Caco-2 (cell line): ENCODE results near the gene SLC2A13. TPM values are rescaled to one million over a fixed set of nuclear protein-coding genes. Genes with fewer than 3 reads are reported as not detected.

Source experiments
- BruUV-seq: library from RNA; stranded (reverse); fragments of 400-500 nt; replicated peaks from 2 replicates; lab custom pipeline; 2021; lab: Mats Ljungman, UMichigan
- CTCF ChIA-PET: fragments of 300-600 bp; sonication (Branson Sonifier 250); formaldehyde crosslinking; loops from one replicate; lab custom pipeline; 2022; ENCODE audit warnings: antibody characterized with exemption; lab: Charles Lee
- POLR2A ChIA-PET: fragments of 300-600 bp; sonication (Branson Sonifier 250); formaldehyde crosslinking; loops from one replicate; lab custom pipeline; 2022; ENCODE audit warnings: antibody characterized with exemption; lab: Charles Lee
- DNase-seq, 2 experiments: peaks; one replicate each; pipeline versions ENCODE4 v3.0.0 to v3.0.0-alpha.2; 2020 to 2022
- H3K27me3 ChIP-seq: replicated peaks from 2 replicates; pipeline ENCODE4 v1.6.0; 2011; ENCODE audit warnings: low read length; ENCODE audit not compliant: control insufficient read depth, insufficient read depth
- H3K36me3 ChIP-seq: 2 replicates; pipeline ENCODE4 v1.5.1; 2011; ENCODE audit warnings: low read length; ENCODE audit not compliant: control insufficient read depth, insufficient read depth
- H3K4me1 ChIP-seq: fragments of 250-450 bp; sonication (Bioruptor Pico); 2 replicates; pipeline ENCODE4 v1.5.1; 2020; ENCODE audit warnings: mild to moderate bottlenecking
- H3K4me3 ChIP-seq: 2 replicates; pipeline ENCODE4 v1.5.1; 2011; ENCODE audit warnings: low read depth, mild to moderate bottlenecking, control low read depth, low read length
- H3K9me3 ChIP-seq: fragments of 250-450 bp; sonication (Bioruptor Pico); 2 replicates; pipeline ENCODE4 v1.5.1; 2020; ENCODE audit warnings: mild to moderate bottlenecking, moderate library complexity
- H3K27ac Mint-ChIP-seq: one replicate; pipeline ENCODE4 v1.8.0; 2022; ENCODE audit warnings: mixed read lengths; ENCODE audit not compliant: unreplicated experiment
- H3K27me3 Mint-ChIP-seq: one replicate; pipeline ENCODE4 v1.8.0; 2022; ENCODE audit warnings: mixed read lengths; ENCODE audit not compliant: insufficient read depth, unreplicated experiment
- H3K36me3 Mint-ChIP-seq: one replicate; pipeline ENCODE4 v1.8.0; 2022; ENCODE audit warnings: mild to moderate bottlenecking, mixed read lengths; ENCODE audit not compliant: insufficient read depth, unreplicated experiment
- H3K4me1 Mint-ChIP-seq: one replicate; pipeline ENCODE4 v1.8.0; 2022; ENCODE audit warnings: low read depth, mixed read lengths; ENCODE audit not compliant: unreplicated experiment
- H3K4me3 Mint-ChIP-seq: one replicate; pipeline ENCODE4 v1.8.0; 2022; ENCODE audit warnings: mild to moderate bottlenecking, moderate library complexity, mixed read lengths; ENCODE audit not compliant: unreplicated experiment
- H3K9me3 Mint-ChIP-seq: one replicate; pipeline ENCODE4 v1.8.0; 2022; ENCODE audit warnings: mixed read lengths; ENCODE audit not compliant: unreplicated experiment
- CTCF ChIP-seq, 2 experiments: fragments of 200-600 bp in 1 of 2; IDR thresholded peaks; 1 replicate in 1 of 2; 2 replicates in 1 of 2; pipeline versions ENCODE4 v1.5.1 to v1.8.0; 2011 to 2022; ENCODE audit warnings: antibody characterized with exemption in 1 of 2, control low read depth in 1 of 2, inconsistent platforms in 1 of 2, low read depth in 1 of 2, low read length in 1 of 2, mild to moderate bottlenecking in 1 of 2, moderate library complexity in 1 of 2; ENCODE audit not compliant: insufficient read depth in 1 of 2, severe bottlenecking in 1 of 2, unreplicated experiment in 1 of 2
- intact Hi-C: fragments of 100-400 bp; cut with micrococcal nuclease; formaldehyde crosslinking; loops from one replicate; pipeline ENCODE4 v1.10.0; 2022; ENCODE audit not compliant: unreplicated experiment
- total RNA-seq: library from RNA; stranded (reverse); gene quantifications from 2 replicates; pipeline ENCODE4 v1.2.3, GENCODE V29; 2022

SLC2A13 gene
- total RNA-seq, 1 experiment from 2014 or later: 3.0 TPM

GRCh38 chr12:39777465-39777864, 328.4 kb downstream of the SLC2A13 start:
- Mint-ChIP-seq H3K9me3 (no peaks in the 10 kb centered on the region), H3K27ac (no peak overlapping the region), H3K27me3 (no peaks in the 10 kb centered on the region), H3K4me1 (no peaks in the 10 kb centered on the region), H3K4me3 (no peak overlapping the region), H3K36me3 (no peaks in the 10 kb centered on the region)
- no peak for DNase-seq
- no TSS peak for BruUV-seq
- Histone ChIP-seq H3K36me3 (no peaks in the 10 kb centered on the region), H3K27me3 (no peaks in the 10 kb centered on the region), H3K9me3 (no peaks in the 10 kb centered on the region), H3K4me3 (no peak overlapping the region), H3K4me1 (no peaks in the 10 kb centered on the region)
- POLR2A ChIA-PET: no interaction called here
- intact Hi-C loops: no loop called here
- no peak for TF ChIP-seq CTCF (IDR thresholded peaks at IDR 0.05; ENCODE audit: insufficient read depth in 1 of 2, low read depth in 1 of 2, low read length in 1 of 2, severe bottlenecking in 1 of 2, unreplicated experiment in 1 of 2)
- CTCF ChIA-PET: no interaction called here

GRCh38 chr12:39773266-39773665, 332.6 kb downstream of the SLC2A13 start:
- ChIA-PET CTCF (no interaction called here), POLR2A (no interaction called here)
- H3K4me3 ChIP-seq: no peak overlapping the region
- H3K4me1 ChIP-seq: no peaks in the 10 kb centered on the region
- Mint-ChIP-seq H3K36me3 (no peaks in the 10 kb centered on the region), H3K9me3 (no peaks in the 10 kb centered on the region), H3K4me3 (no peak overlapping the region), H3K4me1 (no peaks in the 10 kb centered on the region), H3K27me3 (peaks cover 3% of the 10 kb centered on the region), H3K27ac (no peak overlapping the region)
- DNase-seq: no peak
- TF ChIP-seq CTCF (IDR thresholded peaks at IDR 0.05; ENCODE audit: insufficient read depth in 1 of 2, low read depth in 1 of 2, low read length in 1 of 2, severe bottlenecking in 1 of 2, unreplicated experiment in 1 of 2): no peak
- no peaks in the 10 kb centered on the region for H3K9me3 ChIP-seq
- H3K36me3 ChIP-seq: no peaks in the 10 kb centered on the region
- BruUV-seq: no TSS peak
- no peaks in the 10 kb centered on the region for H3K27me3 ChIP-seq
- intact Hi-C loops: no loop called here

GRCh38 chr12:39772821-39773259, 333.0 kb downstream of the SLC2A13 start:
- H3K9me3 Mint-ChIP-seq: no peaks in the 10 kb centered on the region
- intact Hi-C loops: no loop called here

More at GRCh38 chr12:39772821-39773259, 333.0 kb downstream of the SLC2A13 start:
- Histone ChIP-seq H3K4me1 (no peaks in the 10 kb centered on the region), H3K9me3 (no peaks in the 10 kb centered on the region), H3K4me3 (no peak overlapping the region), H3K27me3 (no peaks in the 10 kb centered on the region), H3K36me3 (no peaks in the 10 kb centered on the region)
- Mint-ChIP-seq H3K4me3 (no peak overlapping the region), H3K27ac (no peak overlapping the region), H3K27me3 (peaks cover 3% of the 10 kb centered on the region), H3K36me3 (no peaks in the 10 kb centered on the region), H3K4me1 (no peaks in the 10 kb centered on the region)
- TF ChIP-seq CTCF (IDR thresholded peaks at IDR 0.05; ENCODE audit: insufficient read depth in 1 of 2, low read depth in 1 of 2, low read length in 1 of 2, severe bottlenecking in 1 of 2, unreplicated experiment in 1 of 2): no peak
- ChIA-PET POLR2A (no interaction called here), CTCF (no interaction called here)
- BruUV-seq: no TSS peak
- DNase-seq: no peak
